Measurements from ENCODE around the gene TRIM10.

The TRIM10 gene

DNA sequence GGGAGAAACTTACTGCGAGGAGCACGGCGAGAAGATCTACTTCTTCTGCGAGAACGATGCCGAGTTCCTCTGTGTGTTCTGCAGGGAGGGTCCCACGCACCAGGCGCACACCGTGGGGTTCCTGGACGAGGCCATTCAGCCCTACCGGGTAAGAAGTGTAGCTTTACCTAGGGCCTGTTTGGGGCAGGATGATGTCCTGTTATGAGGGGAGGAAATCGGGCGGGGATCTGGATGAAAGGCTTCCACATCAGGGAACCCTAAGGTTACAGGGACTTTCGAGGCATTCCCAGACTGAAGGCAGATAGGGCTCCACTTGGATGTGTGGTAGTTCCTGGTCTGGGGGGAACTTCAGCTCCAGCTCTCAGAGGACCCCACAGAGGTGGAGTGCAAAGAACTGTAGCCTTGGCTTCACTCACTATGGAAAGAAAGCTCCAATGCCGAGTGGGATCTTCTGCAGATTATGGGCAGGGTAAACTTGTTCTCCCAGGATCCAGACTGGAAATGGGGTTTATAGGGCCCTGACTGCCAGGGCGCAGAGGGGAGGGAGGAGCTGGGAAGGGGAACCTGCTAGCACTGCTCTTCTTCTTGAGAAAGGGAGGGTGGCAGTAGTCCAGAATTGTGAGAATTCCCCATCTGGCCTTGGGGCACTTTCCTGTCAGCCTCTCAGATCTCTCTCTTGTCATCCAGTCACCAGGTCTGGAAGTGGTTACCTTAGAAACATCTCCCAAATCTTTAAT lies 3.1 kb upstream of the TRIM10 start:
- Histone ChIP-seq H3K27me3 (ENCODE audit: insufficient read depth, low read length, poor library complexity, severe bottlenecking) (no peaks in the 10 kb centered on the region), H3K9me2 (replicated peaks; ENCODE audit: low read depth, low read length) (no peaks in the 10 kb centered on the region), H3K4me2 (ENCODE audit: low read depth, low read length, poor library complexity, severe bottlenecking) (peak overlapping the region; percentile 47), H2AFZ (ENCODE audit: low read length) (no peak overlapping the region), H3K9me3 (ENCODE audit: insufficient read depth, low read depth, low read length) (no peaks in the 10 kb centered on the region), H3K79me2 (ENCODE audit: insufficient read depth, low read length) (no peaks in the 10 kb centered on the region), H3F3A (ENCODE audit: low read depth) (peaks cover 3% of the 10 kb centered on the region; the same call in 1 of the 2 replicates), H3K36me3 (ENCODE audit: insufficient read depth, low read length) (no peaks in the 10 kb centered on the region), H3K9ac (ENCODE audit: low read depth, low read length, poor library complexity, severe bottlenecking) (peak overlapping the region; percentile 42), H3K4me1 (ENCODE audit: insufficient read depth, low read length, poor library complexity, severe bottlenecking) (peaks cover 54% of the 10 kb centered on the region), H3K4me3 (ENCODE audit: low read length, poor library complexity, severe bottlenecking) (no peak overlapping the region), H4K20me1 (ENCODE audit: insufficient read depth, low read length, poor library complexity, severe bottlenecking) (no peaks in the 10 kb centered on the region)
- TF ChIP-seq EZH2phosphoT487 (IDR thresholded peaks at IDR 0.05; ENCODE audit: borderline replicate concordance) = no peak
- TF ChIP-seq, protein P1, sequence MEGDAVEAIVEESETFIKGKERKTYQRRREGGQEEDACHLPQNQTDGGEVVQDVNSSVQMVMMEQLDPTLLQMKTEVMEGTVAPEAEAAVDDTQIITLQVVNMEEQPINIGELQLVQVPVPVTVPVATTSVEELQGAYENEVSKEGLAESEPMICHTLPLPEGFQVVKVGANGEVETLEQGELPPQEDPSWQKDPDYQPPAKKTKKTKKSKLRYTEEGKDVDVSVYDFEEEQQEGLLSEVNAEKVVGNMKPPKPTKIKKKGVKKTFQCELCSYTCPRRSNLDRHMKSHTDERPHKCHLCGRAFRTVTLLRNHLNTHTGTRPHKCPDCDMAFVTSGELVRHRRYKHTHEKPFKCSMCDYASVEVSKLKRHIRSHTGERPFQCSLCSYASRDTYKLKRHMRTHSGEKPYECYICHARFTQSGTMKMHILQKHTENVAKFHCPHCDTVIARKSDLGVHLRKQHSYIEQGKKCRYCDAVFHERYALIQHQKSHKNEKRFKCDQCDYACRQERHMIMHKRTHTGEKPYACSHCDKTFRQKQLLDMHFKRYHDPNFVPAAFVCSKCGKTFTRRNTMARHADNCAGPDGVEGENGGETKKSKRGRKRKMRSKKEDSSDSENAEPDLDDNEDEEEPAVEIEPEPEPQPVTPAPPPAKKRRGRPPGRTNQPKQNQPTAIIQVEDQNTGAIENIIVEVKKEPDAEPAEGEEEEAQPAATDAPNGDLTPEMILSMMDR (conservative IDR thresholded peaks at IDR 0.05; ENCODE audit: low read length) = no peak

DNA sequence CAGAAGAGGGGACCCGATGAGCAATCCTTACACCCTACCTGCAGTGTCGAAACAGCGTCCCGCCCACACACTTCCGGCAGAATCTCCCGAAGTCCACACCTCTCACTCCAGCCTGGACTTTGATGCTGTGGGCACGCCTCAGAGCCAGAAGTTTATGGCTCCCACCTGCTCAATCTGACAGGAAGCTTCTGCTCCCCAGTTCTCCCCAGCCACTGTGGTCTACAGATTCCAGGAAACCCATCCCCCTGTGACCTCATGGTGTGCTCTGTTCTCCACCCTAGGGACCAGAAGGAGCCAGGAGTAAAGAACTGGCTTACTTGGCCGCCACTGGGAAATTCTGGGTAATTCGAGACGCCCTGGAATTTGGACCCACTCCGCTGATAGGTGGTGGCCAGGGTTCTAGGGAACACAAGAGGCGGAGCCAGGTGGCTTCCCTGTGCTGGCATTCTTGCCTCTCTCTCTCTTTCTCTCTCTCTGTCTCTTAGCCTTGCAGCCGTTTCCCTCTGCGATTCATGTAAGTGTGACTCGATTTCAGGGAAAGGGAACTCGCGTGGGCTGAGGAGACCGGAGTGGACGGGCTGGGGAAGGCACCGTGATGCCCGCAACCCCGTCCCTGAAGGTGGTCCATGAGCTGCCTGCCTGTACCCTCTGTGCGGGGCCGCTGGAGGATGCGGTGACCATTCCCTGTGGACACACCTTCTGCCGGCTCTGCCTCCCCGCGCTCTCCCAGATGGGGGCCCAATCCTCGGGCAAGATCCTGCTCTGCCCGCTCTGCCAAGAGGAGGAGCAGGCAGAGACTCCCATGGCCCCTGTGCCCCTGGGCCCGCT lies 2.3 kb upstream of the TRIM10 start, which contains the start of gene TRIM15:
TSS of gene TRIM15 (plus strand) at position 457 of the 828 bp plus-strand sequence. CDS start at position 596, 139 bp downstream.
- no peaks in the 10 kb centered on the region for H3K9me3 ChIP-seq (ENCODE audit: insufficient read depth, low read depth, low read length)
- peak within 1 kb of the TSS; percentile 42 for H3K9ac ChIP-seq (ENCODE audit: low read depth, low read length, poor library complexity, severe bottlenecking)
- H3K79me2 ChIP-seq (ENCODE audit: insufficient read depth, low read length) = no peaks in the 10 kb centered on the region
- no peaks in the 10 kb centered on the region for H4K20me1 ChIP-seq (ENCODE audit: insufficient read depth, low read length, poor library complexity, severe bottlenecking)
- H3K4me2 ChIP-seq (ENCODE audit: low read depth, low read length, poor library complexity, severe bottlenecking) = peak within 1 kb of the TSS; percentile 47
- no peaks in the 10 kb centered on the region for H3K27me3 ChIP-seq (ENCODE audit: insufficient read depth, low read length, poor library complexity, severe bottlenecking)
- no peak within 1 kb of the TSS for H3K4me3 ChIP-seq (ENCODE audit: low read length, poor library complexity, severe bottlenecking)
- peaks cover 3% of the 10 kb centered on the region; the same call in 1 of the 2 replicates for H3F3A ChIP-seq (ENCODE audit: low read depth)
- no peak for TF ChIP-seq EZH2phosphoT487 (IDR thresholded peaks at IDR 0.05; ENCODE audit: borderline replicate concordance)
- TF ChIP-seq, protein P1 (conservative IDR thresholded peaks at IDR 0.05; ENCODE audit: low read length) = no peak
- H3K4me1 ChIP-seq (ENCODE audit: insufficient read depth, low read length, poor library complexity, severe bottlenecking) = peaks cover 46% of the 10 kb centered on the region
- no peaks in the 10 kb centered on the region for H3K9me2 ChIP-seq (replicated peaks; ENCODE audit: low read depth, low read length)
- no peaks in the 10 kb centered on the region for H3K36me3 ChIP-seq (ENCODE audit: insufficient read depth, low read length)
- no peak within 1 kb of the TSS for H2AFZ ChIP-seq (ENCODE audit: low read length)

DNA sequence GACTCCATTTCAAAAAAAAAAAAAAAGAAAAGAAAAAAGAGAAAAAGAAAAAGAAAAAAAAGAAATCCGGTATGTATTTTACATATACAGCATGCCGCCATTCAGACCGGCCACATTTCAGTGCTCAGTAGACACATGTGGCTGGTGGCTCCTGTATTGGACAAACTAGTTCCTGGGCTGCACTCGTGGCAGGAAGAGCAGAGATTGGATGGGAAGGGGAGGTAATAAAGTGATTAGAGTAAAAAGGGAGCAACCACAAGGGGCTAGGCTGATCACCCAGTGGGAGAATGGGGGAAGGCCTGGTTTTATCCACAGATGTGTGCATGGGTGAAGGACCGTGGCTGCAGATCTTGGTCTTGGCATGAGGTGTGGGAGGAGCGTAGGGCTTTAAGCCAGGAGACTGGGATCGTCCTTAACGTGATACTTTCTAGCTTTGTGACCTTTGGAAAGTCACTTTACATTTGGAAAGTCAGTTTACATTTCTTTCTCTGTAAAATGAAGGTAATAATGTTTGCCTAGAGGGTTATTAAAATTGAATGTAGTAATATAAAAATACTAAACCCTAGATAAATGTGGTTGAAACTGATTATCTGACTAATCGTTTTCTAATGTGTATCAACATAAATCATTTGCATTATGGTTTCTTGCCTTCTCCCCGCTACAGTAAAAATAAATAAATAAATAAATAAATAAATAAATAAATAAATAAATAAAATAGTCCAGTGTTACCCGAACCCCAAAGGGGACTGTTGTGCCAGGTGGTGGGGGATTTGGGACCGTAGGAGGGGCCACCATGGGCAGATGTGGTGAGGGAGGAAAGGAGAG lies 1.5 kb upstream of the TRIM10 start:
- no peaks in the 10 kb centered on the region for H3K27me3 ChIP-seq (ENCODE audit: insufficient read depth, low read length, poor library complexity, severe bottlenecking)
- H3K9ac ChIP-seq (ENCODE audit: low read depth, low read length, poor library complexity, severe bottlenecking) = no peak overlapping the region
- no peak overlapping the region for H2AFZ ChIP-seq (ENCODE audit: low read length)
- H3K36me3 ChIP-seq (ENCODE audit: insufficient read depth, low read length) = no peaks in the 10 kb centered on the region
- no peaks in the 10 kb centered on the region for H3K79me2 ChIP-seq (ENCODE audit: insufficient read depth, low read length)
- H3K9me2 ChIP-seq (replicated peaks; ENCODE audit: low read depth, low read length) = no peaks in the 10 kb centered on the region
- H3K4me2 ChIP-seq (ENCODE audit: low read depth, low read length, poor library complexity, severe bottlenecking) = no peak overlapping the region
- H4K20me1 ChIP-seq (ENCODE audit: insufficient read depth, low read length, poor library complexity, severe bottlenecking) = no peaks in the 10 kb centered on the region
- peaks cover 3% of the 10 kb centered on the region; the same call in 1 of the 2 replicates for H3F3A ChIP-seq (ENCODE audit: low read depth)
- no peak overlapping the region for H3K4me3 ChIP-seq (ENCODE audit: low read length, poor library complexity, severe bottlenecking)
- TF ChIP-seq, protein P1 (conservative IDR thresholded peaks at IDR 0.05; ENCODE audit: low read length) = no peak
- TF ChIP-seq EZH2phosphoT487 (IDR thresholded peaks at IDR 0.05; ENCODE audit: borderline replicate concordance) = no peak
- H3K4me1 ChIP-seq (ENCODE audit: insufficient read depth, low read length, poor library complexity, severe bottlenecking) = peaks cover 44% of the 10 kb centered on the region
- H3K9me3 ChIP-seq (ENCODE audit: insufficient read depth, low read depth, low read length) = no peaks in the 10 kb centered on the region
